Erythroblast (primary cell): Measurements from ENCODE around the gene PRPF6.
"Not testable (repeated sequence)": the region's sequence is repeated elsewhere in the genome, so short reads cannot be mapped to it uniquely, and the experiment has no call there.

Experiments used
- DNase-seq, 2 experiments: peaks; one replicate each; lab custom pipeline; 2025; lab: John Stamatoyannopoulos, UW
- GATA1 ChIP-seq: IDR thresholded peaks from 2 replicates; pipeline ENCODE4 v1.6.1; 2011; ENCODE audit warnings: low read depth, mild to moderate bottlenecking, control low read depth, low read length, moderate library complexity
- POLR2A ChIP-seq: IDR thresholded peaks from 2 replicates; pipeline ENCODE4 v1.6.1; 2011; ENCODE audit warnings: mild to moderate bottlenecking, low read length

PRPF6 gene

GRCh38 chr20:63969838-63970713 lies 10.9 kb upstream of the PRPF6 start, which contains the start of gene ZNF512B:
TSS of gene ZNF512B (minus strand) at chr20:63969930. CDS start at chr20:63967950, 1,980 bp downstream.
- peak; percentile 45 to 57 for DNase-seq
- TF ChIP-seq GATA1 = no peak
- no peak for TF ChIP-seq POLR2A

GRCh38 chr20:63970714-63971431 lies 10.1 kb upstream of the PRPF6 start:
- no peak for DNase-seq
- no peak for TF ChIP-seq POLR2A
- TF ChIP-seq GATA1 = no peak

GRCh38 chr20:63971960-63972311 lies 9.0 kb upstream of the PRPF6 start:
- not testable (repeated sequence) for DNase-seq

GRCh38 chr20:63972312-63973159 lies 8.4 kb upstream of the PRPF6 start:
- DNase-seq = no peak
- TF ChIP-seq GATA1 = no peak
- no peak for TF ChIP-seq POLR2A

- DNase-seq = no peak
- TF ChIP-seq GATA1 = no peak
- TF ChIP-seq POLR2A = no peak
Measured at GRCh38 chr20:63973160-63973479, 7.8 kb upstream of the PRPF6 start.

- DNase-seq = peak; percentile 82 to 88
- TF ChIP-seq POLR2A (no peak), GATA1 (no peak)
Measured at GRCh38 chr20:63973636-63974401, 7.1 kb upstream of the PRPF6 start.

- TF ChIP-seq GATA1 (no peak), POLR2A (no peak)
- no peak for DNase-seq
Measured at GRCh38 chr20:63974402-63975200, 6.3 kb upstream of the PRPF6 start.

GRCh38 chr20:63976511-63976910 lies 4.4 kb upstream of the PRPF6 start:
- DNase-seq = not testable (repeated sequence)

- no peak for TF ChIP-seq POLR2A
- TF ChIP-seq GATA1 = no peak
- no peak for DNase-seq
Measured at GRCh38 chr20:63976980-63977738, 3.8 kb upstream of the PRPF6 start.

- DNase-seq = peak; percentile 63 to 67
- no peak for TF ChIP-seq GATA1
- TF ChIP-seq POLR2A = no peak
Measured at GRCh38 chr20:63977739-63978276, 3.1 kb upstream of the PRPF6 start.

- peak; percentile 38 to 46 for DNase-seq
- TF ChIP-seq GATA1 (no peak), POLR2A (no peak)
Measured at GRCh38 chr20:63978319-63979228, 2.4 kb upstream of the PRPF6 start.
